UCSD-AML1 (cell line): Measurements from ENCODE around the gene SIN3B.

Experiments used
- DNase-seq: peaks from one replicate; lab custom pipeline; 2025; ENCODE audit not compliant: unreplicated experiment; lab: John Stamatoyannopoulos, UW

SIN3B gene

GRCh38 chr19:16825312-16826052 is 3.7 kb upstream of the SIN3B start:
- DNase-seq: no peak

GRCh38 chr19:16829822-16830289 is 658 bp downstream of the SIN3B start:
- DNase-seq: no peak

GRCh38 chr19:16830679-16831078 is 1.5 kb downstream of the SIN3B start:
- DNase-seq: no peak

GRCh38 chr19:16831531-16831930 is 2.3 kb downstream of the SIN3B start:
- no peak for DNase-seq

- no peak for DNase-seq
These were observed 5.5 kb downstream of the SIN3B start for GRCh38 chr19:16834747-16835146.

- DNase-seq: peak; percentile 77
These were observed 7.2 kb downstream of the SIN3B start for GRCh38 chr19:16836115-16837034.

GRCh38 chr19:16837035-16837362 is 7.8 kb downstream of the SIN3B start:
- no peak for DNase-seq

- no peak for DNase-seq
These were observed 12.3 kb downstream of the SIN3B start for GRCh38 chr19:16841391-16841926.

GRCh38 chr19:16846901-16847300 is 17.7 kb downstream of the SIN3B start:
- no peak for DNase-seq

GRCh38 chr19:16847430-16847829 is 18.2 kb downstream of the SIN3B start:
- no peak for DNase-seq

GRCh38 chr19:16849168-16849567 is 20.0 kb downstream of the SIN3B start:
- DNase-seq: no peak

- DNase-seq: no peak
These were observed 20.9 kb downstream of the SIN3B start for GRCh38 chr19:16850133-16850532.

- no peak for DNase-seq
These were observed 22.0 kb downstream of the SIN3B start for GRCh38 chr19:16851031-16851712.

GRCh38 chr19:16853066-16853465 is 23.9 kb downstream of the SIN3B start:
- DNase-seq: no peak

- no peak for DNase-seq
These were observed 26.9 kb downstream of the SIN3B start for GRCh38 chr19:16856091-16856490.

- no peak for DNase-seq
These were observed 30.4 kb downstream of the SIN3B start for GRCh38 chr19:16859626-16860025.

GRCh38 chr19:16860118-16860517 is 30.9 kb downstream of the SIN3B start:
- no peak for DNase-seq

- no peak for DNase-seq
These were observed 31.8 kb downstream of the SIN3B start for GRCh38 chr19:16861011-16861410.

- DNase-seq: no peak
These were observed 32.6 kb downstream of the SIN3B start for GRCh38 chr19:16861834-16862233.

GRCh38 chr19:16862826-16863415 is 33.7 kb downstream of the SIN3B start:
- DNase-seq: no peak

GRCh38 chr19:16867211-16867610 is 38.0 kb downstream of the SIN3B start:
- no peak for DNase-seq
